A673 (cell line): ENCODE data around the gene CREBRF. TPM values are rescaled to one million over a fixed set of nuclear protein-coding genes. Genes with fewer than 3 reads are reported as not detected.

Experiments
- BruUV-seq: library from RNA; stranded (reverse); fragments of 400-500 nt; replicated peaks from 2 replicates; lab custom pipeline; 2021; lab: Mats Ljungman, UMichigan
- CTCF ChIA-PET: fragments of 300-600 bp; sonication (Branson Sonifier 250); formaldehyde crosslinking; loops from one replicate; lab custom pipeline; 2022; ENCODE audit warnings: antibody characterized with exemption; lab: Charles Lee
- POLR2A ChIA-PET: fragments of 300-600 bp; sonication (Branson Sonifier 250); formaldehyde crosslinking; loops from one replicate; lab custom pipeline; 2022; ENCODE audit warnings: antibody characterized with exemption; ENCODE audit not compliant: low non-redundant PET; lab: Charles Lee
- DNase-seq: peaks from one replicate; pipeline ENCODE4 v3.0.0-alpha.2; 2015; ENCODE audit warnings: low spot score
- H3K27ac ChIP-seq: fragments of 200-600 bp; sonication (generic); 2 replicates; pipeline ENCODE4 v1.5.1; 2016; ENCODE audit warnings: mixed run types, low read depth, mild to moderate bottlenecking, mixed read lengths, antibody characterized with exemption, low read length; ENCODE audit not compliant: poor library complexity, severe bottlenecking
- H3K27me3 ChIP-seq: fragments of 200-600 bp; sonication (generic); replicated peaks from 2 replicates; pipeline ENCODE4 v1.6.1; 2017; ENCODE audit warnings: mixed run types, low read depth, mild to moderate bottlenecking, mixed read lengths, antibody characterized with exemption, low read length; ENCODE audit not compliant: insufficient read depth, poor library complexity
- H3K36me3 ChIP-seq: fragments of 200-600 bp; sonication (generic); 2 replicates; pipeline ENCODE4 v1.6.1; 2016; ENCODE audit warnings: mixed run types, mild to moderate bottlenecking, mixed read lengths, antibody characterized with exemption, low read length; ENCODE audit not compliant: insufficient read depth, poor library complexity, severe bottlenecking
- H3K4me1 ChIP-seq: fragments of 200-600 bp; sonication (generic); 2 replicates; pipeline ENCODE4 v1.6.1; 2017; ENCODE audit warnings: mixed run types, mild to moderate bottlenecking, mixed read lengths, antibody characterized with exemption, low read length; ENCODE audit not compliant: insufficient read depth, poor library complexity, severe bottlenecking
- H3K4me3 ChIP-seq: fragments of 200-600 bp; sonication (generic); 2 replicates; pipeline ENCODE4 v1.5.1; 2016; ENCODE audit warnings: low read depth, mixed run types, mild to moderate bottlenecking, mixed read lengths, low read length; ENCODE audit not compliant: poor library complexity, severe bottlenecking
- H3K9me3 ChIP-seq: fragments of 200-600 bp; sonication (generic); 2 replicates; pipeline ENCODE4 v1.6.1; 2016; ENCODE audit warnings: mixed run types, low read depth, mild to moderate bottlenecking, mixed read lengths, antibody characterized with exemption, low read length; ENCODE audit not compliant: poor library complexity, severe bottlenecking
- EZH2 ChIP-seq: fragments of 200-600 bp; sonication (generic); IDR thresholded peaks from 2 replicates; pipeline ENCODE4 v1.6.1; 2017; ENCODE audit warnings: borderline replicate concordance, low read depth, mild to moderate bottlenecking, mixed read lengths, antibody characterized with exemption, low read length; ENCODE audit not compliant: poor library complexity, severe bottlenecking
- intact Hi-C: fragments of 100-400 bp; cut with micrococcal nuclease; formaldehyde crosslinking; loops from one replicate; pipeline ENCODE4 v1.10.0; 2022; ENCODE audit not compliant: unreplicated experiment
- total RNA-seq: library from RNA; stranded (reverse); gene quantifications from 2 replicates; pipeline ENCODE4 v1.2.3, GENCODE V29; 2021
- TF ChIP-seq, protein P1 (sequence below): fragments of 300-800, 200-600 bp; sonication (generic); conservative IDR thresholded peaks from 2 replicates; pipeline ENCODE4 v1.5.1; 2017; ENCODE audit warnings: low read depth, mild to moderate bottlenecking, antibody characterized with exemption, low read length, moderate library complexity, mixed read lengths

Gene CREBRF
- total RNA-seq, 1 experiment from 2014 or later, result 1.5 TPM

DNA sequence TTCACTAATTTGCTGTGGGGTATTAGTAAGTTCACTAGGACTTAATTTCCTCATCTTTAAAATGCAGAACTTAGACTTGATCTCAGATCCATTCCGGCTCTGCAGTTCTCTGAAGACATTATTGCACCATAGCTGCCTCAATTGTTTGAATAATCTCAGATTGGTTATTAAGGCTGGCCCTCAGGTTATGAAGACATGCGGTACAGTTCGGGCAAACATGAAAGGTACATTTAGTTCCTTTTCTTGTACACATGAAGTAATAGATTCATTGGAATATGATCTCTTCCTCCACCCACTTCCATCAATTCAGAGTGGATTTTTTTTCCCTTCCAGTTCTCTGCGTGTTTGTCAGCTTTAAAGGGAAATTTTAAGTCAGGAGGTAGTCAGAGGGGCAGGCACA, 44.6 kb upstream of the CREBRF start:
- Histone ChIP-seq H3K36me3 (no peaks in the 10 kb centered on the region), H3K9me3 (no peaks in the 10 kb centered on the region), H3K4me3 (no peak overlapping the region), H3K27me3 (no peaks in the 10 kb centered on the region), H3K27ac (no peak overlapping the region), H3K4me1 (no peaks in the 10 kb centered on the region)
- no TSS peak for BruUV-seq
- no peak for TF ChIP-seq EZH2
- TF ChIP-seq, protein P1, sequence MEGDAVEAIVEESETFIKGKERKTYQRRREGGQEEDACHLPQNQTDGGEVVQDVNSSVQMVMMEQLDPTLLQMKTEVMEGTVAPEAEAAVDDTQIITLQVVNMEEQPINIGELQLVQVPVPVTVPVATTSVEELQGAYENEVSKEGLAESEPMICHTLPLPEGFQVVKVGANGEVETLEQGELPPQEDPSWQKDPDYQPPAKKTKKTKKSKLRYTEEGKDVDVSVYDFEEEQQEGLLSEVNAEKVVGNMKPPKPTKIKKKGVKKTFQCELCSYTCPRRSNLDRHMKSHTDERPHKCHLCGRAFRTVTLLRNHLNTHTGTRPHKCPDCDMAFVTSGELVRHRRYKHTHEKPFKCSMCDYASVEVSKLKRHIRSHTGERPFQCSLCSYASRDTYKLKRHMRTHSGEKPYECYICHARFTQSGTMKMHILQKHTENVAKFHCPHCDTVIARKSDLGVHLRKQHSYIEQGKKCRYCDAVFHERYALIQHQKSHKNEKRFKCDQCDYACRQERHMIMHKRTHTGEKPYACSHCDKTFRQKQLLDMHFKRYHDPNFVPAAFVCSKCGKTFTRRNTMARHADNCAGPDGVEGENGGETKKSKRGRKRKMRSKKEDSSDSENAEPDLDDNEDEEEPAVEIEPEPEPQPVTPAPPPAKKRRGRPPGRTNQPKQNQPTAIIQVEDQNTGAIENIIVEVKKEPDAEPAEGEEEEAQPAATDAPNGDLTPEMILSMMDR, result no peak
- DNase-seq, result no peak
- POLR2A ChIA-PET, result no interaction called here
- CTCF ChIA-PET, result no interaction called here
- intact Hi-C loops, result no loop called here

DNA sequence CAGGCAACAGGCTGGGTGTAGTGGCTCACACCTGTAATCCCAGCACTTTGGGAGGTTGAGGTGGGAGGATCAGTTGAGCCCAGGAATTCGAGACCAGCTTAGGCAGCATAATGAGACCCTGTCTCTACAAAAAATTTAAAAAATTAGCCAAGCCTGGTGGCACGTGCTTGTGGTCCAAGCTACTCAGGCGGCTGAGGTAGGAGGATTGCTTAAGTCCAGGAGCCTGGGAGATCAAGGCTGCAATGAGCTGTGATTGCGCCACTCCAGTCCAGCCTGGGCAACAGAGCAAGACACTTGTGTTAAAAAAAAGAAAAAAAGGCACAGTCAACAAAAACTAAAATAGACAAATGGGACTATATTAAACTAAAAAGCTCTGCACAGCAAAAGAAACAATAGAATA, 43.3 kb upstream of the CREBRF start:
- Histone ChIP-seq H3K27ac (no peak overlapping the region), H3K27me3 (no peaks in the 10 kb centered on the region), H3K9me3 (no peaks in the 10 kb centered on the region), H3K36me3 (no peaks in the 10 kb centered on the region), H3K4me1 (no peaks in the 10 kb centered on the region), H3K4me3 (no peak overlapping the region)
- no peak for DNase-seq
- ChIA-PET POLR2A (no interaction called here), CTCF (no interaction called here)
- BruUV-seq, result no TSS peak
- intact Hi-C loops, result no loop called here
- TF ChIP-seq EZH2, result no peak
- TF ChIP-seq, protein P1, result no peak

DNA sequence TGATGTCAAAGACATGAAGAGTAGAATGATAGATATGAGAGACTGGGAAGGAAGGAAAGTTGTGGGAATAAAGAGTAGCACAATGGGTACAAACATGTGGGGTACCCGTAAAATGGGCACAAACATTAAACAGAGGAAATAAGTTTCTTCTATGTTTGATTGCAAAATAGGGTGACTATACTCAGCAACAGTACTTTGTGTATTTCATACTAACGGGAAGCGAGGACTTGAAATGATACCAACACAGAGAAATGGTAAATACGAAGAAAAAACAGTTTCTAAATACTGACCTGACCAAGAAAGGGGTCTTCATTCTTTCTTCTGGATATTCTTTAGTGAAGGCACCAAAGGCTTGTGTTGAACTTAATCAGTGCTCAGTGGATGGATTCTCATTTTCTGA, 41.5 kb upstream of the CREBRF start:
- intact Hi-C loops, result no loop called here
- CTCF ChIA-PET, result no interaction called here
- no peak for DNase-seq
- Histone ChIP-seq H3K36me3 (no peaks in the 10 kb centered on the region), H3K4me1 (no peaks in the 10 kb centered on the region), H3K9me3 (no peaks in the 10 kb centered on the region), H3K27me3 (no peaks in the 10 kb centered on the region), H3K27ac (no peak overlapping the region), H3K4me3 (no peak overlapping the region)
- no TSS peak for BruUV-seq
- POLR2A ChIA-PET, result no interaction called here
- TF ChIP-seq EZH2, result no peak
- TF ChIP-seq, protein P1, result no peak
